AG08395 (cell line): Measurements from ENCODE around the gene GAB2.

Source experiments
- DNase-seq: peaks from one replicate; pipeline ENCODE4 v3.0.0; 2012; ENCODE audit warnings: mixed read lengths, low spot score

Gene GAB2

DNA sequence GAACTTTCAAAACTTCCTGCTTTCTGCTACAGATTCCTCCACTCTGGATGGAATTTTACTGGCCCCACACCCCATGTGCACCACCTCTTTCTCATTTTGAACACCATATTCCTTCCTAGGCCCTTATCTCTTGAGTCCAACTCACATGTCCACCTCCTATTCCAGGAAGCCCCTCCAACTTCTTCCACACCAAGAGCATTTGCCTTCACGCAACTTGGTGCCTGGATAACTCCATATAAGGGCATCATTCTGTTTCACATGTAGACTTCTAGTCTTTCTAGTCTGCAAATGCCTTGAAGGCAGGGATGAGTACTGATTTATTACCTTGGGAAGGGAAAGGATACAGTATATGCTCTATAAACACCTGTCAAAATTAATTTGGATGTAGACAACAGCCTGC, 17.5 kb downstream of the GAB2 start:
- no peak for DNase-seq

DNA sequence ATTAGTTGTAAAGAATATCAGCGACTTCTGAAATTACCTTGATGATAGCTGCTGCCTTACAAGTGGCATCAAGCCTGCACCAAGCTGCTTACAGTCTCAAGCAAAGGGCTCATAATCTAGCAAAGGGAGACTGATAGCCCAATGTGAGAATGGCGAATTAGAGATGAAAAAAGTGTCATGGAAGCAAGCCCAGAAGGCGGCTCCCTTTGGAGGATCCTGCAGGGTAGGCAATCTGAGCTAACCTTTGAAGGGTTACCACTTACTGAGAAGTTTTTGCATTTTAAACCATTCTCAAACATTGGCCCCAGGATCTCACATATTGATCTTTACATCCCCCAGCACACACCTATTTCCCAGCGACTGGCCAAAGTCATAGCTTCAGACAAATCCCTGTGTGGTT, 18.5 kb downstream of the GAB2 start:
- no peak for DNase-seq

DNA sequence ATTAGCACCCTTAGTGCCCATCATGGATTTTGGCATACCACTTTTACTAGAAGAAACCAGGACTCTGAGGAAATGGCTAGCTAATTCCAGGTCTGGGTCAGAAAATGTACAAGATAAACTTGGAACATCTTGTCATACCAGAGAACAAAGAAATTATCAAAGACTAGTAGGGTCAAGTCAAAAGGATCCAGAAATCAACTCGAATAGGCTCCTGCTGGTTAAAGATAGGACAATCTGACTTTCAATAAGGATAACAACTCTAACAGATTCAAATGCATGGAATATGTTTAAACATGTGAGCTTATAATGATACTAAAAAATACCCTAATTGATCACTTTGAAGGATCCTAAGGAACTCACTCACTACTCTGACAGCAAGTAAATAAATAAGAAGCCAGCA, 18.9 kb downstream of the GAB2 start:
- no peak for DNase-seq

DNA sequence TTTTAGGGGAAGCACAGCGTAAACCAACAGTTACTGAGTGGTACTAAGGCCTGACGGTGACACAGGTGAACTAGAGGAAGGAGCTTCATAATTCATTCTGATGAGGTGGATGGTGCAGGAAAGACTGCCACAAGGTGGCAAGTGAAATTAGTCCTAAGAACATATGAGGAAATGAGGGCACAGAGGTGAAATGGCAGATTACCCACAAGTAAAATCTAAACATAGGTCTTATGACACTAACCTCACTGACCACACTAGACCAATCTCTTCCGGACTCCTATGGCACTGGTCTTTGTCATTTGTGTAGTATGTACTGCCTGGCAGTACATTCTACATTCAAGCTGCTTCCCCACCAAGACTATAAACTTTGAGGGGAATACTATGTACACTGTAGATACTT, 20.2 kb downstream of the GAB2 start:
- DNase-seq = no peak

DNA sequence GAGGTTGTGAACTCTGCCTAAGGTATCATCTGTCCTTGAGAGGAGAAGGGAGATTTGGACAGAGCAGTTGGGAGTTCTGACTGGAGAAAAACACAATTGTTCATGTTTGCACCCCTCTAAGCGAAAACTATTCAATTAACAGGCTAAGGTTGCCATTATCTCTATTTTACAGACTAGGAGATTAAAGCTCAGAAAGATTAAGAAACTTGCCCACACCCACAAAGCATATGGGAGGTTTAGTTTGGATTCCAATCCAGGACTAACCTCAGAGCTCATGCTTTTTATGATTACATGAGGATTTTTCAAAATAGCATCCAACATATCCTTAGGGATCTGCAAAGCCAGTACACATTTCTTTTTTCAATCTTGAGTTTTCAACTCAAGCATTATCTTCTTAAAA, 22.0 kb downstream of the GAB2 start:
- no peak for DNase-seq

DNA sequence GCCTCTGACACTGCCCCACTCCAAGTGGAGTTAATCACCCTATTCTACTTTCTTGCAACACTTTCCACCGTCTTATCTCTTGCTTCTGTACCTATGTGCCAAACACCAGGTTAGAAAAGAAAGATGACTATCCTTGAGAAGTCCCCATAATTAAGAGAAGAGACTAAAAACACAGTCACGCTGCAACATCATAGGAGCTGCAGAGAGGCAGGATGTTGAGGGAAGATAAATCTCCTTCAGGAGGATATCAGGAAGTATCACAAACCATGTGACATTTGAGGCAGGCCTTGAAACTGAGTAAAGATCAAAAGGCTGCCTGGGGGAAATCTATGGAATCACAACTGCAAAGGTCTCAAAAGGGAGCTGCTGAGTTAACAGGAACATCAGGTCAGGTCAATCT, 24.8 kb downstream of the GAB2 start:
- DNase-seq = no peak

DNA sequence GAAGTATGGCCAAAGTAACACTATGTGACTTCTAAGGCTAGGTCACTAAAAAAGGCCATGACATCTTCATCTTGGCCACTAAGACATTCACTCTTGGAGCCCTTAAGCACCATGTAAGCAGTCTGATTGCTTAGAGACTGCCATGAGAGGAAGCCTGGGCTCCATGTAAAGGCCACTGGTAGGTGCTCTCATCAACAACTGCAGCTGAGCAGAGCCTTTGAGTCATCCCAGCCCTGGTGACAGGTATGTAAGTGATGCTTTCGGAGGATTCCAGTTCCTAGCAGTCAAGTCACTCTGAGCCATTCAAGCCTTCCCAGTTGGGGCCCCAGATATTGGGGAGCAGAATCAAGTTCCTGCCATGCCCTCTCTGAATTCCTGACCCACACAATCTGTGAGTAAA, 26.2 kb downstream of the GAB2 start:
- no peak for DNase-seq

DNA sequence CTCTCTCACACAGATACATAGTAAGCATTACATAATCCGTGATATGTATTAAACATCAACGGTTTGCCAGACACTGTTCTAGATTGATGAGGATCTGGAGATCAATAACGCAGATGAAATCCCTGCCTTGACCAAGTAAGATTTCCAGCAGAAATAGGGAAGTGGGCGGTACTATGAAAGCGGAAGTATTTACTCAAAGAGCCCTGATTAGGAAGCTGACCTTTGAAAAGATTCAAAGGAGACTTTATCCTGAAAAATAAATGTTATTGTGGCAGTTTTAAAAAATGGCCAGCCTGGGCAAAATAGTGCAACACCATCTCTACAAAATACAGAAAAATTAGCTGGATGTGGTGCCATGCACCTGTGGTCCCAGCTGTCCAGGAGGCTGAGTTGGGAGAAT, 26.8 kb downstream of the GAB2 start:
- no peak for DNase-seq

DNA sequence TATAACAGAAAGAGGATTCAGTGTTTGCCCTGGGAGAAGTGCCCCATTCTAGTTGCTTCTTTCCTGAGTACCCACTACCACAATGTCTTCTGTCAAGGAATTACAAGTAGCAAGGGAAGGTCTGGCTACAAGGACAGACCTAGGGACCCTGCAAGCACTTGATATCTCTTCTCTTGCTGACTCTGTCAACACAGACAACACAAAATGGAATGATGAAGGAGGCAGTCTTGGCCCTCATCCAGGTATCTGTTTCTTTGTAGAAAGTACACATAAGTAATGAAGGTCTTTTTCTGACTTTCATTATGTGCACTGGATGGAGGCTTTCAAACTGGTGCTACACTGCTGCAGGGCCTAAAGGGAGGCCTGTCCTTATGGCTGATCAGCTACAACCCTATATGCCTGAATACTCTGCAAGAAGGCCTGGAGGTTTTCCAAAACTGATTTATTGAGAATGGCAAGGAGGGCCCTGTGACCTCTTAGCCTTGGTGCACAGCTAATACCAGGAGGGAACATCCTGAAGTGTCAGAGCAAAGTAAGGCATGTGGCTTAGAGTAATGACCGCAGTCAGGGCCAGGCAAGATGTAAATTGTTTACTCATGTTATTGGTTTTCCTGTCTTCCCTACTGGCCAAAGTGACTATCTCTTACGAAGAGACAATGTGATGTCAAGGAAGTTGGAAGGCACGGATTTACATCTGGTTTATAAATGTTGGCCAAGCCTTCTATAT, 31.2 kb downstream of the GAB2 start:
- no peak for DNase-seq

DNA sequence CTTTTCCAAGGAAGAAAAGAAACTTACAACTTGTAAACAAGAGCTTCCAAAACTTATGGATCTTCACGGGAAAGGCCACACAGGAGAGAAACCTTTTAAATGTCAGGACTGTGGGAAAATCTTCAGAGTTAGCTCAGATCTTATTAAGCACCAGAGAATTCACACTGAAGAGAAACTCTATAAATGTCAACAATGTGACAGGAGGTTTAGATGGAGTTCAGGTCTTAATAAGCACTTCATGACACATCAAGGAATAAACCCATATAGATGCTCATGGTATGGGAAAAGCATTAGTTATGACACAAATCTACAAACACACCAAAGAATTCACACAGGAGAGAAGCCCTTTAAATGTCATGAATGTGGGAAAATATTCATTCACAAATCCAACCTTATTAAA, 32.4 kb downstream of the GAB2 start:
- no peak for DNase-seq

DNA sequence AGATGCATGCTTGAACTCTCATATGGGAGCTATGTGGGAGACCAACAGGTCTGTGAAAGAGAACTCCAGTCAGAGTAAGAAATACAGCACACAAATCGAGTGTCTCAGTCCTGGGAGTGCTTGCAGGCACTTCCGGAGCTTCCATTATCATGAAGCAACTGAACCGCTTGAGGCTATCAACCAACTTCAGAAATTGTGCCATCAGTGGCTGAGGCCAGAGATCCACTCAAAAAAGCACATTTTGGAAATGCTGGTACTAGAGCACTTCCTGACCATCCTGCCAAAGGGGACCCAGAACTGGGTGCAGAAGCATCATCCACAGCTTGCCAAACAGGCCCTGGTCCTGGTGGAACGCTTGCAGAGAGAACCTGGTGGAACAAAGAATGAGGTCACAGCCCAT, 33.4 kb downstream of the GAB2 start:
- no peak for DNase-seq

DNA sequence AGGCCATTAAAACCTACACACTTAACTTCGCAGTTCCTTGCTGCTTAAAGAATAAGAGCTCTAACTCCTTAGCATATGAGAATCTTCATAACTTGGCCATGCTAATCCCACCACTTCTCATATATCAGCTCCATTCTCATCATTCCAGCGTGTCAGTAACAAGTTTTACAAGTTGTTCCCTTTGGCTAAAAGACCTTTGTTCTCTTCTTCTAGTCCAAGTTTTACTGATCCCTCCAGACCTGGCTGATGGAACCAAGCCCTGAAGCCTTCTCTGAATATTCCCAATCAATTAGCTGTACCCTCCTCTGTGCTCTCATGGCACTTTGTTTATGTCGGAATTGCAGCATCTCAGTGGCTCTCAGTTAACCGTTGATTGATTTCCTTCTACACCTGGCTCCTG, 35.8 kb downstream of the GAB2 start:
- no peak for DNase-seq

DNA sequence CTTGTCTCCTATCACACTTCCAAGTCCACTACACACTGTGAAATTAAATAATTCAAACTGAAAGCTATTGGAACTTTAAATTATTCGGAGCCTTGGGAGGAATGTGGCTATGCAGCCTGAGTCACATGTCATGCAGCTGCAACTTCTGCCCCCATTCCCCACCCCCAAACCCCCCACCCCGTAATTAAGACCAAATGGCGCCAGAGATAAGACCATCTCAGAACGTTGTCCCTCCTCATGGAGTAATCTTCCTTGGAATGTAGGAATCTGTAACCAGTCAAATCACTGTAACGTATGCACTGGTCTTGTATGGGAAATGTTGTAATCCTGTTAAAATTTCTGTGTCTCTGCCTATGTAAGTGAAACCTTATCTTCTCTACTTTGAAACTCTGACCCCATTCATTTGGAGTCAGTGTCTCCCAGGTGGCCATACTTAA, 37.0 kb downstream of the GAB2 start:
- peak; percentile 6 for DNase-seq

DNA sequence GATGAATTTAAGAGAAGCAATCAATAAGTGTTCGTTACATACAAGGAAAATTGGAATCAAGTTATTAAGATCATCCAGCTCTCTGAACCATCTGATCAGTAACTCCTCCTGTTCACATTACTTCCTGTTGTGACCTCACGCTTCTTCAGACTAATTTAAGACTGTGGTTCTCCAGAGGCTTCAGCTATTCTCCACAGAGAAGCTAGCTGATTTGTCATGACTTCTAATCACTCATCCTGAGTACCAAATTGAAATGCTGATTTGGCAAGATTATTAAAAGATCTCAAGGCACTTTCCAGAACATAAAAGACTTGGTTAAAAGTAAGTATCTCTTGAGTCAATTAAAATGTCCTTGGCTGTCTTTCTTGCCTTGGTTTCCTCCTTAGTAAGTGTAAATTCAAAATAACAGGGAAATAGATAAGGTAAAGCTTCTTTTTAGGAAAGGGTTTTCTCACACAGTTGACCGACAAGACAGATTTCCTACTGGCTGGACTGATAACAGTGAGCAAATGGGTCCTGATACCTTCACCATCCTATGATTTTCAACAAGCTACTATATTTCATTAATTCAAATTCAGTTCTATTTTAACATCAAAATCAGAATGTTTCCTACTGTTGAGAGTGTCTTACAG, 38.5 kb downstream of the GAB2 start:
- DNase-seq = peak; percentile 16

DNA sequence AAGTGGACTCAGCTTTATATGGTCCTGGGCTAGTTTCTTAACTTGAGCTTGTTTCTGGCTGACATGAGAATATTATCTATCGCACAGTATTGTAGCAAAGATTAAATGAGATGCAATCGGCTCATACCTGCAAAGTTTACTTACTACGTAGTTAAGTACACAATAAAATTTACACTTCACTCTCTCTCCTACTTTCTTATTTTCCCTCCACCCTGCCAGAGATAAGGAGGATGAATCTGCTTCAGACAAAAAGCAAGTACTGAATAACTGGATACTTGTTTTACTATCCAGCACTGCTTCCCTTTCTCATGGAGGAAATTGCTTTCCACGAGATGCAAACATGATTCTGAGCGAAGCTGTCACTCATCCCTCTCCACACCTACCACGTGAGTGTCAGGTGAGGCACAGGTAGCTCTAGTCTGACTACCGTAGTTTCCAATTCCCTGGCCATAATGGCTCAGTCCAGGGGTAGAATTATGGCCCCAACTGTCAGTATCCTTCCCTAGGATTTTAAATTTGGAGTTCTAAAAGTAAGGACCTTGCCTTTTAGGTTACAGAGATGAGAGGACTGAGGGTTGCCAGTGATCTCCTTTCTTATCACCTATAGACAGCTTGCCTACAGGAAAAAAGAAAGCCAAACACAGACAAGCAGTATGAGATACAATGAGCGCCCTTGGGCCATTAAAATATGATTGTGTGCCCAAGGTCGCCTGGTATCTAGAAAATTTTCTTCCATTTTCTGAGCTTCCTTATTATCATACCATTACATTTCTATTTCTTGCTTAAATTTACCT, 39.8 kb downstream of the GAB2 start:
- DNase-seq = no peak

DNA sequence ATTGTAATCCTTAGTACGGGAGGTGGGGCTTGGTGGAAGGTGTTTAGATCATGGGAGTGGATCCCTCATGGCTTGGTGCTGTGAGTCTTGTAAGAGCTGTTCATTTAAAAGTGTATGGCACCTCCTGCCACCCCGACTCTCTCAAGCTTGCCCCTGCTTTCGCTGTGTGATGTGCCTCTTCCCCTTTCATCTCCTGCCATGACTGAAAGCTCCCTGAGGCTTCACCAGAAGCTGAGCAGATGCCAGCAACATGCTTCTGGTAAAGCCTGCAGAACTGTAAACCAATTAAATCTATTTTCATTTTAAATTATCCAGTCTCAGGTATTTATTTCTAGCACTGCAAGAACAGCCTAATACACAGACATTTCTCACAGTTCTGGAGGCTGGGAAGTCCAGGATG, 40.8 kb downstream of the GAB2 start:
- DNase-seq = no peak

DNA sequence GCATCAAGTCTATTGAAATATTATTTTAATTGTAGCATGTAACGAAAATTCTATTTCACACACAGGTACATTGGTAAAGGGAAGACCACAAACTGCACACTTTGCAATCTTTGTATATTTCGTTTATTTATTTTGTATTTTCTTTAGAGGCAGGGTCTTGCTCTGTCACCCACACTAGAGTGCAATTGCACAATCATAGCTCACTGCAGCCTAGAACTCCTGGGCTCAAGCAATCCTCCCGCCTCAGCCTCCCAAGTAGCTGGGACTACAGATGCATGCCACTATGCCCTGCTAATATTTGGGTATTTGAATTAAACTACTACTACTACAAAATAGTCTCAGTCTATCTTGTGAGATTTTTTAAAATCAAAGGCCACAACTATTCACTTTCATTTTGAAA, 42.7 kb downstream of the GAB2 start:
- no peak for DNase-seq

DNA sequence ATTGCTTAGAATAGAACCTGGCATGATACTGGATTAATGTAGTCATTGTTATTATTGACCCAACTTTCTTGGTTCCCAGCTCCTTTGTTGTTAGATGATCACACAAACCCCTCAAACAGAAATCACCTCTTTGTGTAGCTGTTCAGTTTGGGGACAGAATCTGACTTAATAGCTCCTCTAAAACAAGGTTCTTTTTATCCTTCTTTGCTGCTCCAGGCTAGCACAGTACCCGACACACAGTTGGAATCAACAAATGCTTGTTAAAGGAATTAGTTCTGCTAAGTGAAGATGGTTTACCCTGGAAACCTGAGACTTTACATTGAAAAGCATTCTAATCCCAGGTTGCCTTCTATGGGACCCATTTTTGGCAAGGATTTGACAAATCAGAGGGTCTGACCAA, 43.9 kb downstream of the GAB2 start:
- no peak for DNase-seq

DNA sequence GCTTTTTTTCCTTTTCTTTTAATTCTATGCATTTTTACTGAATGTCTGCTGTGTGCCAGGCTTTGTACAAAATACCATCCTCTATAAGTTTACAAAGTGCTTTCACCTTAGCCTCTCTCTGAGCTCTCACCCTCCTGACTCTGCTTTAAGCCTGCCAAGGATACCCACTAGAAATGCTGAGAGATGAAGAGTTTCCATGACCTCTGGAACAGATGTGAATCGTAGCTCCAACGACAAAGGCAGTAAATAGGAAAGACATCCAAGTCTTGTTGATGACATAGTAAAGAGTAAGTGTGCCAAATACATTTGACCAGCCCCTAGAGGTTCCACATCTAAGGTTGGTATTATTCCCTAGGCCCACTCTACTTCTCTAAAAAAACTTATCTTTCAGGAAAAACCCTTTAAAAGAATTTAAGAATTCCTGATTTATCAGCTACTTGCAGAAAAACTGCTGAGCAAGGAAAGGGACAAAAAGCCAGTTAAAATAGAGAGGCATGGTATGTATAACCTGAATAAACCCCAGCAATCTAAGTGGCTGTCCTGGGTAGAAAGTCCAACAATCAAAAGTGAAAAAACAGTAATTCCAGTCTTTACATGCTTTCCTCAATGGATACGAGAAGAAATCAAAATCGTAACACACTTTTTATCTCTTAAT, 45.4 kb downstream of the GAB2 start:
- DNase-seq = no peak

DNA sequence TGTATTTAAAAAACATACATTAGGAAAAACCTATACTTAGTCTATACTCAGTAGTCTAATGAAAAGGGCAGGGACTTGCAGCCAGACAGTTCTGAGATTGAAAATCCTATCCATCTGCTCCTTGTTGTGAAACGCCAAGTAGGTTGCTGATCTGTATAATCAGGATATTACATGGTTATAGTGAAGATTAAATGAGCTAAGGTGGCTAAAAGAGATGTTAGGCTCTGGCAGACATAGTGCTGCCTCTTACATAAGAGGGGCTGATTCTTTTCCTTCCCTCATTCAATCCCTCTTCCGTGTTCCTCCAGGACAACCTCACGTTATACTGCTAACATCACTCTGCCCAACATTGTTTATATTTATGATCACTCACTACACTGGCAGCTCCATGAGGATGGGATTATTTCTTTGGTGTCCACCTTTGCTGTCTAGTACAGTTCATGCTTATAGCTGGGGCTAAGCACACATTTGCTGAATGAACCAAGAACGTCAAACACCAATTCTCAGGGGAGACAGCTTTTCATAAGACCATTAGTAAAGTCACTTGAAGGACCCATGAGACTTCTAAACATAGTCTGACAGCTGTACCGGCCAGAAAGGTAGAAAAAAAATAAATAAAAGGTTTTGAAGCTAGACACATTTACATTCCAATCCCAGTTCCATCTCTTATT, 46.3 kb downstream of the GAB2 start:
- DNase-seq = no peak

DNA sequence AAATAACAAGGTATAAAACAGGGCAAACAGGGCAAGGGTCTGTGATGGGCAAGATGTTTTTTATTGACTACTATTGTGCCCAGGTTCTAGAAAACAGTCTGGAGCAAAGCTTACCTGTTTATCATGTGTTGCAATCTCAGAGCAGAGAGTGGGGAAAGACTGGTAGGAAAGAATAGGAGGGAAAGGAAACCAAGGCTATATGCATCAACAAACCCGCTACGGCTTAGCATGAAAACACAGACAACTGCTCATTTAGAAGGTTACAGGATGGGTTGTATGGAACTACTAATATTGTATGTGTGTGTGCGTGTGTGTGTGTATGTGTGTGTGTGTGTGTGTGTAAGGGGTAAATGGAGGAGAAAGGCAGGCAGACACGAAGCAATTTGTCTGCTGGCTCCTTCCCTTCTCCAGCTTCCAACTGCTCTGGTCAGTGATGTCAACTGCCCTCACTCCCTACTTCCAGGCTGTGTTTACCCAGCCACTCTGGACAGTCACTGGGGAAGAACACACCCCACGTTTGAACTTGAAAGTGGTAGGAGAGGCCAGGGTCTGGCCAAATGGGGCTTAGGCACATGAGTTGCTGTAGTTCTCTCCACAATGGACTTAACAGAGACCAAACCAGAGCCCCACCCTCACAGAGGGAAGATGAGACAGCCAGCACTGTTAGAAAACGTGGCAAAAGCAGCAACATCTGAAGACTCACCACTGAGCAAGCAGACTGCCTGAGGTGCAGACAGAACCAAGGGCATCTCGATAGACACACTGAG, 47.0 kb downstream of the GAB2 start:
- peak; percentile 40 for DNase-seq
